HL-60 (cell line): ENCODE measurements around the gene HEATR3.

ENCODE experiments used
- DNase-seq, 2 experiments: peaks; one replicate each; pipeline ENCODE4 v3.0.0-alpha.2; 2010 to 2020; ENCODE audit warnings: low read depth in 1 of 2, low spot score in 1 of 2
- H3K27ac ChIP-seq: fragments of 250-450 bp; sonication (Bioruptor Pico); replicated peaks from 2 replicates; pipeline ENCODE4 v1.5.1; 2020; ENCODE audit warnings: mild to moderate bottlenecking, moderate library complexity
- H3K27me3 ChIP-seq: fragments of 250-450 bp; sonication (Bioruptor Pico); 2 replicates; pipeline ENCODE4 v1.5.1; 2021; ENCODE audit warnings: mild to moderate bottlenecking, moderate library complexity; ENCODE audit not compliant: insufficient read depth, poor library complexity, severe bottlenecking
- H3K4me3 ChIP-seq: replicated peaks from 2 replicates; pipeline ENCODE4 v1.5.1; 2011; ENCODE audit warnings: mild to moderate bottlenecking, control low read depth, low read length; ENCODE audit not compliant: insufficient read depth
- CTCF ChIP-seq: IDR thresholded peaks from one replicate; pipeline ENCODE4 v1.5.1; 2011; ENCODE audit warnings: low read length, control low read depth, inconsistent platforms; ENCODE audit not compliant: insufficient read depth
- GABPA ChIP-seq: IDR thresholded peaks from 2 replicates; pipeline ENCODE4 v1.6.1; 2012; ENCODE audit warnings: low read depth
- POLR2AphosphoS5 ChIP-seq: IDR thresholded peaks from 2 replicates; pipeline ENCODE4 v1.6.1; 2012; ENCODE audit warnings: low read depth
- REST ChIP-seq: IDR thresholded peaks from 2 replicates; pipeline ENCODE4 v1.6.1; 2012; ENCODE audit warnings: low read depth; ENCODE audit not compliant: insufficient replicate concordance
- SPI1 ChIP-seq: IDR thresholded peaks from 2 replicates; pipeline ENCODE4 v1.6.1; 2012; ENCODE audit warnings: low read depth, mild to moderate bottlenecking, borderline replicate concordance

The HEATR3 gene

GRCh38 chr16:50103764-50104163, 38.0 kb downstream of the HEATR3 start:
- no peaks in the 10 kb centered on the region for H3K27me3 ChIP-seq
- no peak for TF ChIP-seq CTCF
- TF ChIP-seq REST, result no peak
- TF ChIP-seq SPI1, result no peak
- TF ChIP-seq POLR2AphosphoS5, result no peak
- TF ChIP-seq GABPA, result no peak
- peak; percentile 47 to 61 for DNase-seq
- H3K4me3 ChIP-seq, result no peak overlapping the region
- no peak overlapping the region for H3K27ac ChIP-seq

- Histone ChIP-seq H3K27ac (no peak overlapping the region), H3K4me3 (no peak overlapping the region), H3K27me3 (no peaks in the 10 kb centered on the region)
- TF ChIP-seq REST (no peak), SPI1 (no peak), GABPA (no peak), POLR2AphosphoS5 (no peak), CTCF (no peak)
- DNase-seq, result no peak
Measured at GRCh38 chr16:50114357-50115129, 48.8 kb downstream of the HEATR3 start.

GRCh38 chr16:50120711-50121110, 54.9 kb downstream of the HEATR3 start:
- no peak for DNase-seq
- Histone ChIP-seq H3K4me3 (no peak overlapping the region), H3K27ac (no peak overlapping the region), H3K27me3 (no peaks in the 10 kb centered on the region)
- no peak for TF ChIP-seq POLR2AphosphoS5
- TF ChIP-seq CTCF, result no peak
- no peak for TF ChIP-seq SPI1
- no peak for TF ChIP-seq GABPA
- TF ChIP-seq REST, result no peak
